ENCODE results near the gene SEL1L2. TPM values are rescaled to one million over a fixed set of nuclear protein-coding genes. Genes with fewer than 3 reads are reported as not detected.

The SEL1L2 gene
- total RNA-seq, 1 donor from 2014 or later = not detected

DNA sequence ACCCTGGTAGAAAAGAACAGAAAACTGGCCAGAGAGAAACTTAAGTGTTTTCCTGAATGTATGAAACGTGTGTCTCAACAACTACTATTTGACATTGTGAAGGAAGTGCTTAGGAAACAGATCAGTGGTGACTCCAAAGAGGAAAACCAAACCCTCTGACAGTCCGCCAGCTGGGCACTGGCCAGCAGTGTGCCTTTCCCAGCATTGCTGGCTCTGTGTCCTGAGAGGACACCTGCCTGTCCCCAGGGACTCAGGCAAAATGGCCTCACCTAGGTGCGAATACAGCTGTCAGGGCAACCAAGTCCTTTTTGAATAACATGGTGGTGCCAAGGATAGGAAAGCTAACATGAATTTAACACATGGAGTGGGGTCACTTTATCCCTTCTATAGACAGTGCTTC is 133.1 kb downstream of the SEL1L2 start:
- peaks cover 6% of the 10 kb centered on the region for H3K27me3 Mint-ChIP-seq
- intact Hi-C loops (cut with micrococcal nuclease) = no loop called here
- POLR2A ChIA-PET = no interaction called here
- TF ChIP-seq CTCF (IDR thresholded peaks at IDR 0.05) = no peak
- H3K4me3 Mint-ChIP-seq = no peak overlapping the region
- no peaks in the 10 kb centered on the region for H3K9me3 Mint-ChIP-seq
- DNase-seq = no peak
- peaks cover 2% of the 10 kb centered on the region for H3K4me1 Mint-ChIP-seq
- ATAC-seq (ENCODE audit: low read depth) = no peak
- CTCF ChIA-PET = no interaction called here
- H3K27ac Mint-ChIP-seq = no peak overlapping the region
- H3K36me3 Mint-ChIP-seq (ENCODE audit: low read depth) = no peaks in the 10 kb centered on the region

DNA sequence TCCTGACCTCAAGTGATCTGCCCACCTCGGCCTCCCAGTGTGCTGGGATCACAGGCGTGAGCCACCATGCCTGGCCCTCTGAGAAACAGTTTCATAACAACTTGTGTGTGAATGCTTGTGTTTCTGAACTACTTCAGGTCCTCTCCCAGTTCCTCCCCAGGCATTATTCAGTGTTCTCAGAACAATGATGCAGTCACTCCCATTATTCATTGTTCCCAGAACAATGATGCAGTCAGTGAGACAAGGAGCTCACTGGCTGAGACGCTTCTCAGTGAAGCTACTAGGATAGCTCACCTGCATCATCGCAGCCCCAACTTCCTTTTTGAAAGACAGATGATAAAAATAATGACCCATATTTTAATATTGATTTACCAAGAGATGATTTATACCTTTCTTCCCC is 134.1 kb downstream of the SEL1L2 start:
- no peak overlapping the region for H3K4me3 Mint-ChIP-seq
- H3K27ac Mint-ChIP-seq = no peak overlapping the region
- intact Hi-C loops (cut with micrococcal nuclease) = no loop called here
- H3K36me3 Mint-ChIP-seq (ENCODE audit: low read depth) = no peaks in the 10 kb centered on the region
- ATAC-seq (ENCODE audit: low read depth) (no peak), DNase-seq (no peak)
- H3K4me1 Mint-ChIP-seq = peaks cover 2% of the 10 kb centered on the region
- POLR2A ChIA-PET = no interaction called here
- no peaks in the 10 kb centered on the region for H3K9me3 Mint-ChIP-seq
- H3K27me3 Mint-ChIP-seq = peaks cover 6% of the 10 kb centered on the region
- no peak for TF ChIP-seq CTCF (IDR thresholded peaks at IDR 0.05)
- CTCF ChIA-PET = no interaction called here

- no peak overlapping the region for H3K27ac Mint-ChIP-seq
- peaks cover 2% of the 10 kb centered on the region for H3K27me3 Mint-ChIP-seq
- no peak overlapping the region for H3K4me3 Mint-ChIP-seq
- intact Hi-C loops (cut with micrococcal nuclease) = no loop called here
- H3K9me3 Mint-ChIP-seq = no peaks in the 10 kb centered on the region
- no peaks in the 10 kb centered on the region for H3K36me3 Mint-ChIP-seq (ENCODE audit: low read depth)
- CTCF ChIA-PET = no interaction called here
- no peak for TF ChIP-seq CTCF (IDR thresholded peaks at IDR 0.05)
- POLR2A ChIA-PET = no interaction called here
- H3K4me1 Mint-ChIP-seq = peaks cover 2% of the 10 kb centered on the region
- no peak for DNase-seq
- no peak for ATAC-seq (ENCODE audit: low read depth)
Observed at GRCh38 chr20:13855613-13856012, 134.8 kb downstream of the SEL1L2 start.

DNA sequence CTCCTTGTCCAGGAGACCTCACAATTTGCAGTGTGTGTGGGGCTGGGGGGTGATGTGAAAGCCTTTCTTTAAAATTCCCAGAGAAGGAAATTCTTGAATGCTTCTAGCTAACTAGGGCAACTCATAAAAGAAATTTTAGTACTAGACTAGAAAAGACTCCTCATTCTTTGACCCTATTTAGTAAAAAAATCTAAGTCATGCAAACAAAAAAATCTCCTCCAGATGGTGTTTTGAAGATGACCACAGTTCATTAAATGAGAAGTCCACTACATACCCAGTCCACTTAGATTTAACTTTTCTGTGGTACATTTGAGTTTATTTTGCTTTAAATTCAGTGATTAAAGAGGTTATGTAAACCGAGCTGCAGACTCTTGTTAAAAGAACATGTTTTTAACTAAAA is 138.1 kb downstream of the SEL1L2 start:
- Mint-ChIP-seq H3K27me3 (peaks cover 2% of the 10 kb centered on the region), H3K36me3 (ENCODE audit: low read depth) (no peaks in the 10 kb centered on the region), H3K4me3 (no peak overlapping the region), H3K27ac (no peak overlapping the region), H3K9me3 (no peaks in the 10 kb centered on the region), H3K4me1 (peaks cover 2% of the 10 kb centered on the region)
- no peak for ATAC-seq (ENCODE audit: low read depth)
- POLR2A ChIA-PET = no interaction called here
- CTCF ChIA-PET = no interaction called here
- DNase-seq = no peak
- intact Hi-C loops (cut with micrococcal nuclease) = no loop called here
- no peak for TF ChIP-seq CTCF (IDR thresholded peaks at IDR 0.05)

DNA sequence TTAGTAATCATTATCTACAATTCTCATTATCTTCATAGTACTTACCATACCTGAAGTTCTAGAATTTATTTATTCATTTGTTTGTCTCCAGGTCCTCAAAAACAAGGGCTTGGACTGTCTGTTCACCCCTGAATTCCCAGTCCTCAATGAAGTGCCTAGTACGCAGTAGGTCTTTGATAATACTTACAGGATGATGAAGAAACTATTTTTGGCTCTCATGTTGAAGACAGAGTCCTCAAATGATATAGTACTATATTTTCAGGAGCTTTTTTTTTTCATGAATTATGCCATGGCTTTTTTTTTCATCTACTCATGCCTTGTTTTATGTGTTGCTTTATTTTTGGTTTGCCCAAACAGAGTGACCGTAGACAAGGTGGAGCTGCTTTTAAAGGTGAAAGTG is 139.1 kb downstream of the SEL1L2 start:
- H3K9me3 Mint-ChIP-seq = no peaks in the 10 kb centered on the region
- no peak overlapping the region for H3K4me3 Mint-ChIP-seq
- intact Hi-C loops (cut with micrococcal nuclease) = no loop called here
- no peak for DNase-seq
- no peak overlapping the region for H3K27ac Mint-ChIP-seq
- no peaks in the 10 kb centered on the region for H3K36me3 Mint-ChIP-seq (ENCODE audit: low read depth)
- CTCF ChIA-PET = no interaction called here
- peaks cover 2% of the 10 kb centered on the region for H3K4me1 Mint-ChIP-seq
- TF ChIP-seq CTCF (IDR thresholded peaks at IDR 0.05) = no peak
- ATAC-seq (ENCODE audit: low read depth) = no peak
- POLR2A ChIA-PET = no interaction called here
- H3K27me3 Mint-ChIP-seq = peaks cover 2% of the 10 kb centered on the region
